Epithelial cell of esophagus (primary cell): ENCODE results near the gene TAS2R10.
"Not testable (repeated sequence)": the region's sequence is repeated elsewhere in the genome, so short reads cannot be mapped to it uniquely, and the experiment has no call there.

Experiments used
- DNase-seq: peaks from one replicate; pipeline ENCODE4 v3.0.0; 2010; ENCODE audit warnings: low read depth
- H3K4me3 ChIP-seq: 2 replicates; pipeline ENCODE4 v1.5.1; 2011; ENCODE audit warnings: mild to moderate bottlenecking, low read length, control low read depth
- TF ChIP-seq, protein P1 (sequence below): IDR thresholded peaks from 2 replicates; pipeline ENCODE4 v1.5.1; 2011; ENCODE audit warnings: low read depth, mild to moderate bottlenecking, low read length, control low read depth, inconsistent platforms; ENCODE audit not compliant: insufficient read depth; ENCODE audit errors: missing control alignments

TAS2R10 gene

DNA sequence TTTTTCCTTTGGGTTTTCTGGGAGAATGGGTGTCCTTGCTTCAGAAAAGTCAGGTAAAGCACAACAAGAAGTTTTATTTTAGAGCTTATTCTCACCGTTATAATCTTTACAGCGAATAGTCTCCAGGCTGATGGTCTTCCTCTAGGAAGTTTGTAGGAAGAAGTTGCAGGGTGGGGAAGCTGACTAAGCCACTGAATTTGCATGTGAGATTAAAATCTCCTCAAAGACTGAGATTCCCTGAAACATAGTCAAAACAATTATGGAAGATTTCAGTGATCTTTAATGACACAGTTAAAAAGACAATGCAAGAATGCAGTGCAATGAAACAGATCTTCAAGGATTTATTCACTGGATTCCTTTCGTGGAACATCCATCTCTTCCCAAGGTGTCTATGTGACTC, 1.2 kb downstream of the TAS2R10 start:
- no peak for DNase-seq
- TF ChIP-seq, protein P1, sequence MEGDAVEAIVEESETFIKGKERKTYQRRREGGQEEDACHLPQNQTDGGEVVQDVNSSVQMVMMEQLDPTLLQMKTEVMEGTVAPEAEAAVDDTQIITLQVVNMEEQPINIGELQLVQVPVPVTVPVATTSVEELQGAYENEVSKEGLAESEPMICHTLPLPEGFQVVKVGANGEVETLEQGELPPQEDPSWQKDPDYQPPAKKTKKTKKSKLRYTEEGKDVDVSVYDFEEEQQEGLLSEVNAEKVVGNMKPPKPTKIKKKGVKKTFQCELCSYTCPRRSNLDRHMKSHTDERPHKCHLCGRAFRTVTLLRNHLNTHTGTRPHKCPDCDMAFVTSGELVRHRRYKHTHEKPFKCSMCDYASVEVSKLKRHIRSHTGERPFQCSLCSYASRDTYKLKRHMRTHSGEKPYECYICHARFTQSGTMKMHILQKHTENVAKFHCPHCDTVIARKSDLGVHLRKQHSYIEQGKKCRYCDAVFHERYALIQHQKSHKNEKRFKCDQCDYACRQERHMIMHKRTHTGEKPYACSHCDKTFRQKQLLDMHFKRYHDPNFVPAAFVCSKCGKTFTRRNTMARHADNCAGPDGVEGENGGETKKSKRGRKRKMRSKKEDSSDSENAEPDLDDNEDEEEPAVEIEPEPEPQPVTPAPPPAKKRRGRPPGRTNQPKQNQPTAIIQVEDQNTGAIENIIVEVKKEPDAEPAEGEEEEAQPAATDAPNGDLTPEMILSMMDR = no peak
- H3K4me3 ChIP-seq = no peak overlapping the region

DNA sequence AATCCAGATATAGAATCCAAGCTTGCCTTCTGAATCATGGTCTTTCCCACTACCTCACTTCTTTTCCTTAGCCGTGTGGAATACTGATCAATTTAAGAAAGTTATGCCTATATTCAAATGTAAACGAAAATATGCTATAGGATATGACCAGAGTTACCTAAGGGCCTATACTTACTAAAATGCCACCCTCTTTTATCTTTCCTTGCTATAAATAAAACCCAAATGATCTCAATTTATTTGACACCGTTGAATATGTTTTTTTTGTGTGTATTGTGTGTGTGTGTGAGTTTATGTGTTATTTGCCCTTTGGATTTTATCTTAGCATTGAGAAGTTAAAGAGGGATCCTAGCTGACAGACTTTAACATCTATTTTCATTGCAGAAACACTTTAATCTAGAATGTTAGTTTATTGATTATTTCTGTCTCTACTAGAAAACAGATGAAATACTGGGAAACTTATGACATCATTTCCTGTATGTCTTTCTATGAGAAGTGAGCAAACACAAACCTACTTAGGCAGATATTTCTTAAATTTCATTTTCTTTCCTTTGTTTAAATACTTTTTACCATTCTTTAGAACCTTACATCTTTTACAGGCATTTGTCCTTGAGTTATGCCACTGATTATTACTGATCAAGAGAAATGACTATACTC, 14.1 kb downstream of the TAS2R10 start:
- no peak for DNase-seq
- TF ChIP-seq, protein P1 = no peak
- H3K4me3 ChIP-seq = no peak overlapping the region

DNA sequence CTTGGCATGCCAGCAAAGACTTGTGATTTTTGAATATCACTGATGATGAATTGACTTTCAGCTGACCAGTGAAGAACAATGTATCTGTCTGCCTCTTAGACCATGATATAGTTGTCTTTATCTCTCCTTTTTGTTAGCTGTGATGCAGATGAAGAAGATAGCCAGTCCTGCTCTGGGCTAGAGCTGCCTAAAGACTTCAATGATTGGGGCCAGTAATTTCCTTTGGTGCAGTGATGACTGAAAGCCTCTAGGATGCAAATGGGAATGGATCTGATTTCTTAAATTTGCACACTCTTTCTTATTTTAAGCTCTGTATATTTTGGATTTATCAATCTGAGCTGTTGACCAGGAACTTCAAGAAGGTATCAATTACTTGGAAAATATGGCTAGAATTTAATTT, 16.1 kb downstream of the TAS2R10 start, which contains the start of gene TAS2R9:
Gene TAS2R9, minus strand, starts transcription at position 101 of the 400 bp plus-strand sequence. Its CDS starts 93 bp downstream, at position 8.
- no peak within 1 kb of the TSS for H3K4me3 ChIP-seq
- TF ChIP-seq, protein P1 = no peak
- DNase-seq = no peak

DNA sequence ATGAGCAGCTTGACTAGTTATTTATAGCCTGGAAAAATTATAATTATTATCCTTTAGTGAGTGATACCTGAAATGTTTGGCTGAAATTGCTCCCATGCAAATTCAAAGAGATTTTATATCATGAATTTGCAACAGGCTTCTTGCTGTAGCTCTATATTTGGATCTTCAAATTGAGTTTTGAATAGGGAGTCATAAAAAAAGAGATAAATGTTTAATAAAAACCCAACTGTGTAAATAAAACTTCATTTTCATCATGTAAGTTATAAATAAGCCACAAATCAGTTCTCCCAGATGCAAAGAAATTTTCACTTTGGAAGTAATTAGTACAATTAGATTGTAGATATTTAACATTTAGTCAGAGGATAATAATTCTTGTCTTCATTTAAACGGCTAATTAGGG, 19.0 kb downstream of the TAS2R10 start, which contains the start of gene TAS2R8:
Gene TAS2R8, minus strand, starts transcription at position 101 of the 400 bp plus-strand sequence. CDS start 306 bp downstream, outside the sequence.
- H3K4me3 ChIP-seq = no peak within 1 kb of the TSS
- no peak for DNase-seq
- TF ChIP-seq, protein P1 = no peak

DNA sequence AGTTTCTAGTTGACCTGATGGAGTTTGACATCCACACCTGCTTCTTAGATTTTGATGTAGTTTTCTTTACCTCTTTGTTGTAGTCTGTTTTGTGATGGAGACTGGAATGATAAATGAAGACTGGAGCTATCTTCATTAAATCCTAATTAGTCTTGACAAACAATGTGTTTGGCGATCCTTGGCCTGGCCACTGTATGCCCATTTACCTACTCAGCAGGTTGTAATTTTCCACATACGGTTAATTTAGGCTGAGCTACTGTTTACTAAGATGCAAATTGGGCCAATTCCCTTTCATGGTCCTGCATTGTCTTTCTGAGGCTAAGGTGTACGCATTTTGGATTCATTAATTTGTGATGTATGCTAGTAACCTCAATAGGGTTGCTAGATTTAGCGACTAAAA, 23.6 kb downstream of the TAS2R10 start, which contains the start of gene TAS2R7:
Gene TAS2R7, minus strand, starts transcription at position 41 of the 400 bp plus-strand sequence. CDS start 57 bp downstream, outside the sequence.
- no peak within 1 kb of the TSS for H3K4me3 ChIP-seq
- DNase-seq = no peak
- TF ChIP-seq, protein P1 = no peak

DNA sequence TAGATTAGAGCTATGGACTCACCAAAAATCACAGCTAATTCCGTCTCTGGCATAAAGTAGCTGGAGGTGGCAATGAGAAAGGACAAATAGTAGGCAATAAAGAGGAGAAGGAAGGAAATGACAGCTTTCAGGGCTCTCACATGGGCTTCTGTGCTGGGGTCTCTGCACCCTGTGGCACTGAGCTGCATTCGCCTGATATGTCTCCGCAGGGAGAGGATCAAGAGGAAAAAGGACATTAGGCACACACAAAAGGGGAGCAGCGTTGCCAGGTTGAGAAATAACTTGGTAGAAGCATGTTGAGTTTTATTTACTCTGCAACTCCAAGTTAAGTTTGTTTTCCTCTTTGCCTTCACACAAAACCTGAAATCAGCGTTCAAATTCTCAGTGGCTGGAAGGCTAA, 24.4 kb downstream of the TAS2R10 start:
- H3K4me3 ChIP-seq = no peak overlapping the region
- no peak for DNase-seq
- TF ChIP-seq, protein P1 = no peak

DNA sequence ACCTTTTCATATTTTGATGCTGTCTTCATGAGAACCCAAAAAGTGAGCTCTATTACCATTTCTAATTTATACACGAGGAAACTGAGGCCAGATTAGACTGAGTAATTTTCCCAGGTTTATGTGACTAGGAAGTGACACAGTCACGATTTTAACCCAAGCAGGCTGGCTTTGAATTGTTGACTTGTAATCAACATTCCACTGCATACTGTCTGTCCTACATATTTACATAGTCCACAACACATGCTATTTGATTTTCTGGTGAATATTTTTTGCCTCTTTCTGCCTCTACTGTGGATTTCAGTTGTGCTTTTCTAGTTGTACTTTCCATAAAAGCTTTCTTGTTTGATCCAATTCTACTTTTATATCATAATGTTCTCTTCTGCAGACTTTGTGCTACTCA, 31.9 kb downstream of the TAS2R10 start:
- no peak for DNase-seq
- TF ChIP-seq, protein P1 = no peak
- H3K4me3 ChIP-seq = no peak overlapping the region

DNA sequence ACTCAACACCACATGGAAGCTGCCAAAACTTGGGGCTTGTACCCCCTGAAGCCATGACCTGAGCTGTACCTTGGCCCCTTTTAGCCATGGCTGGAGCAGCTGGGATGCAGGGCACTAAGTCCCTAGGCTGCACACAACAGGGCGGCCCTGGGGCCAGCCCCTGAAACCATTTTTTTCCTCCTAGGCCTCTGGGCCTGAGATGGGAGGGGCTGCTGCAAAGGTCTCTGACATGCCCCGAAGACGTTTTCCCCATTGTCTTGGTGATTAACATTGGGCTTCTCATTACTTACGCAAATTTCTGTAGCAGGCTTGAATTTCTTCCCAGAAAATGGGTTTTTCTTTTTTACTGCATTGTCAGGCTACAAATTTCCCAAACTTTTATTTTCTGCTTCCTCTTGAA, 34.4 kb downstream of the TAS2R10 start:
- not testable (repeated sequence) for DNase-seq, H3K4me3 ChIP-seq
